Measurements from ENCODE around the gene TFEB.
A peak's percentile ranks its signal among the peaks of the same experiment; 100 is the strongest.

The TFEB gene

DNA sequence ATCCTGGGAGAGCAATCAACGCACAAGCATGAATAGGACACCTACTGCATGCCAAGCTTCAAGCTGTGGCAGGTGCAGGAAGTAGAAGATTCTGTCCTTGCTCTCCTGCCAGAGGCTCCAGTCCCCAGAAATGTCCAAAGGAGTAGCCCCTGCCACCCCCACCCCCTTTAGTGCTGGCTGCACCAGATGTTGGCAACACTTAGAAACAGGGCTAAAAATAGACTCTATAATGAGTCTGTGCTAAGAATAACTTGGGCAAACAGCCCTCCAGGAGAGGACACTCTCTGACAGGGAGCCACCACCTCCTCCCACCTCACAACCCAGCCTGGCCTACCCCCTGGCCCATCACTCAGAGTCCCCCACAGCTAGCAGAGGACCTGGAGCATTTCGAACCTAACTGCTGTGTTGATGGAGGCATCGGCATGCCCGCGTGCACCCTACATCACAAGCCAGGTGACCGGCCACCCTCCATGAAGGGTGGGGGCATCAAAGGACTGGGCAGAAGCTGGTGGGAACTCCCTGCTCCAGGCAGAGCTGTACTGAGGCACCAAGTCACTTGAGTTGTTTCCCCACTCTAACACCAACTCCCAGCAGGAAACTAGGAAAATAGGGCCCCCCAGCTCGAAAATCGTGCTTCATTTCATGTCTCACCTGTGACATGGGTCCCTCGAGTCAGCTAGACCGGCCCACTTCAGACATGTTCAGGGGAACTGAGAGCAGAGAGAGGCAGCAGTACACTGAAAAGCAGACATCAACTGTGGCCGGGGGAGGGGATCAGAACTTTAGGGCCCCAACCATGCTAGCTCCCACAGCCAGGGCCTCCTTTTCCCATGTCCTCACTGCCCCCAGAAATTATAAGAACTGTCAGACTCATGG lies 18.7 kb downstream of the TFEB start:
- POLR2A ChIA-PET, result interaction anchor here (0.6 to 3.7 kb wide), 5 partner anchors 8 to 1165 kb away, joined by 3 to 20 read pairs (median 4); no protein-coding TSS in a partner anchor
- CTCF ChIA-PET, result interaction anchor here (0.8 to 7.6 kb wide), 10 partner anchors 8 to 349 kb away, joined by 3 to 136 read pairs (median 4); partner anchors contain the start of genes BYSL, MED20 and TFEB
- DNase-seq (ENCODE audit: extremely low spot score), result no peak
- TF ChIP-seq, protein P1, sequence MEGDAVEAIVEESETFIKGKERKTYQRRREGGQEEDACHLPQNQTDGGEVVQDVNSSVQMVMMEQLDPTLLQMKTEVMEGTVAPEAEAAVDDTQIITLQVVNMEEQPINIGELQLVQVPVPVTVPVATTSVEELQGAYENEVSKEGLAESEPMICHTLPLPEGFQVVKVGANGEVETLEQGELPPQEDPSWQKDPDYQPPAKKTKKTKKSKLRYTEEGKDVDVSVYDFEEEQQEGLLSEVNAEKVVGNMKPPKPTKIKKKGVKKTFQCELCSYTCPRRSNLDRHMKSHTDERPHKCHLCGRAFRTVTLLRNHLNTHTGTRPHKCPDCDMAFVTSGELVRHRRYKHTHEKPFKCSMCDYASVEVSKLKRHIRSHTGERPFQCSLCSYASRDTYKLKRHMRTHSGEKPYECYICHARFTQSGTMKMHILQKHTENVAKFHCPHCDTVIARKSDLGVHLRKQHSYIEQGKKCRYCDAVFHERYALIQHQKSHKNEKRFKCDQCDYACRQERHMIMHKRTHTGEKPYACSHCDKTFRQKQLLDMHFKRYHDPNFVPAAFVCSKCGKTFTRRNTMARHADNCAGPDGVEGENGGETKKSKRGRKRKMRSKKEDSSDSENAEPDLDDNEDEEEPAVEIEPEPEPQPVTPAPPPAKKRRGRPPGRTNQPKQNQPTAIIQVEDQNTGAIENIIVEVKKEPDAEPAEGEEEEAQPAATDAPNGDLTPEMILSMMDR (IDR thresholded peaks at IDR 0.05; ENCODE audit: control extremely low read depth, extremely low read depth, low read depth, missing control alignments), result no peak

DNA sequence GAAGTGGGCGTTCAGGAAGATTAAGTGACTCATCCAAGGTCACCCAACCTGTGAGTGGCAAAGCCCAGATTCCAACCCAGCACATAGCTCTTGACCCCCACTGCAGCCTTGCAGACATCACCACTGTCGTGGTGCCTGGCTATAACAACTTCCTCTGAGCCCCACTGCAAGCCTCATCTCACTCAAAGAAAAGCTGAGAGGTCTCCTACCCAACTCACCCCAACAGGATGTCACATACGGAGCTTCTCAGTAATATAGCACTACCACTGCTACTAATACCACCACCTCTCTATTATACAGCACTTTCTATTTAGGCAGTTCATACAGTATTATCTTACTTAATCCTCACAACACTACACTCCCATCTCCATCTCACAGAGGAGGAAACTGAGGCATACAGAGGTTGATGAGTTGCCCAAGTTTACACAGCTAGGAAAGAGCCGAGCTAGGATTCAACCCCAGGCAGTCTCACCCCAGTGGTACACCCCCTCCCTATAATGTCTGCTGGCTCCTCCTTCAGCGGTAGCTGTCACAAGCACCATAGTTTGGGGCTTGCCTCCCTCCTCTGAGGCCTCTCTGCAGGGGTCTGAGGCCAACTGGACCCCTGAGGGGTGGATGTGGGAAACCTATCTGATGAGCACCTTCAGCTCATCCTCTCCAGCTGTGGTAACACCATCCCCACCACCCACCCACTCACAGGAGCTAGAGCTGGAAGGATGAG lies 19.5 kb downstream of the TFEB start:
- TF ChIP-seq, protein P1 (IDR thresholded peaks at IDR 0.05; ENCODE audit: control extremely low read depth, extremely low read depth, low read depth, missing control alignments), result no peak
- no peak for DNase-seq (ENCODE audit: extremely low spot score)
- POLR2A ChIA-PET, result interaction anchor here (0.7 to 3.7 kb wide), 7 partner anchors 8 to 199 kb away, joined by 3 to 20 read pairs (median 3); no protein-coding TSS in a partner anchor
- CTCF ChIA-PET, result interaction anchor here (1.1 to 7.6 kb wide), 7 partner anchors 9 to 348 kb away, joined by 3 to 136 read pairs (median 4); partner anchors contain the start of gene TFEB

DNA sequence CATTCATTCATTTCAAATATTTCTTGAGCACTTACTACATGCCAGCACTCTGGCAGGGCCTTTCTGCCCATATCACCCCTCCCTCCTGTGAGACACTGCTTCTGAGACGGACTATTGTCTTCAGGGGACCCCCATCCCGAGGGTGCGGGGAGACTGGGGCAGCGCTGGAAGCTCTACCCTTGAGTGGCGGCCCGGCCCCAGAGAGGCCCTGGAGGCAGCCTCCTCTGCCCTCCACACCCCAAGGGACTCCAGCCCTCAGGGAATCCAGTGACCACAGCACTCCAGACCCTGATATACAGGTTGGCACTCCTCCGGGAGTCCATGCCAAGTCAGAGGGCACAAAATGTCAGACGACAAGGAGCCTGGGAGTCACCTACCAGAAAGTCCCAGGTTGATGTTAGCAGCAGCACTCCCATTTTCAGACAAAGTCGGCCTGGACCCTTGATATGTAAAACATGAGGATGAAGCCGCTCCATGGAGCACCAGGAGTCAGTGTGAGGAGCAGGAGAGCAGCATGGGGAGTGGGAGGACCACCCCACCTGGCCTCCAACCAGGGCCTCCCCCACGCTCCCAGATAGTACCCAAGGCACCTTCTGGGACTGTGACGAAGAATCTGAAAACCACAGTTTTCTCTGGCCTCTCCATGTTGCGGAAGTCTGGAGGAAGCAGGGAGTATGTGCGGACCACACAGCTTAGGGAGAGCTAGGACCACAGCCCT lies 20.7 kb downstream of the TFEB start:
- ChIA-PET CTCF (interaction anchor here (1.4 to 7.6 kb wide), 8 partner anchors 8 to 347 kb away, joined by 4 to 136 read pairs (median 6); partner anchors contain the start of gene TFEB), POLR2A (interaction anchor here (0.7 to 3.7 kb wide), 4 partner anchors 7 to 230 kb away, joined by 3 to 20 read pairs (median 6); no protein-coding TSS in a partner anchor)
- TF ChIP-seq, protein P1 (IDR thresholded peaks at IDR 0.05; ENCODE audit: control extremely low read depth, extremely low read depth, low read depth, missing control alignments), result no peak
- DNase-seq (ENCODE audit: extremely low spot score), result no peak

DNA sequence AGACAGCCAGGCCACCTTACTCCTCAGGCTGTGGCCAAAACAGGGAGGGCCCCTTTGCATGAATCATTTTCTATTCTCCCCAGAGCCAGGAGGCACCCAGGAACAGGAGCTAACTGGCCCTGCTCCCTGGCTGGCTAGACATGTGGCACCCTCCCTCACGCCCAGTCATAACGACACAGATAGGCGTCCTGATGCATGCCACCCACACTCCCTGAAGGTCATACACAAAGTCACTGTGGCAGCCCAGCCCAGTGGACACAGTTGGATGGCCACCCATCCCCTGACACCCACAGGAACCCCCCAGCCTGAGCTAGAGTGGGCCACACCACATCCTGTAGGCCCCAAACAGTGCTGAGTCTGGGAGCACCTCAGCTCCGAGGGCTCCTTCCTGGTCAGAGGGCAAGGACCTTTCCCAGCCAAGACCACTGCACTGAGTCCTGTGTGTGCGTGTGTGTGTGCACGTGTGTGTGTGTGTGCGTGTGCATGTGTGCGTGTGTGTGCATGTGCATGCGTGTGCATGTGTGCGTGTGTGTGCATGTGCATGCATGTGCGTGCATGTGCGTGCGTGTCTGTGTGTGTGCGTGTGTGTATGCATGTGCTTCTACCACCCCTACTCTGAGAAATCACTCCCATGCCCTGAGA lies 21.6 kb downstream of the TFEB start:
- CTCF ChIA-PET, result interaction anchor here (0.8 to 7.6 kb wide), 6 partner anchors 8 to 687 kb away, joined by 3 to 136 read pairs (median 6); partner anchors contain the start of gene TFEB
- POLR2A ChIA-PET, result interaction anchor here (0.8 to 1.8 kb wide), 2 partner anchors 18 to 21 kb away, joined by 3 to 7 read pairs; no protein-coding TSS in a partner anchor
- DNase-seq (ENCODE audit: extremely low spot score), result peak; percentile 68
- TF ChIP-seq, protein P1 (IDR thresholded peaks at IDR 0.05; ENCODE audit: control extremely low read depth, extremely low read depth, low read depth, missing control alignments), result no peak

DNA sequence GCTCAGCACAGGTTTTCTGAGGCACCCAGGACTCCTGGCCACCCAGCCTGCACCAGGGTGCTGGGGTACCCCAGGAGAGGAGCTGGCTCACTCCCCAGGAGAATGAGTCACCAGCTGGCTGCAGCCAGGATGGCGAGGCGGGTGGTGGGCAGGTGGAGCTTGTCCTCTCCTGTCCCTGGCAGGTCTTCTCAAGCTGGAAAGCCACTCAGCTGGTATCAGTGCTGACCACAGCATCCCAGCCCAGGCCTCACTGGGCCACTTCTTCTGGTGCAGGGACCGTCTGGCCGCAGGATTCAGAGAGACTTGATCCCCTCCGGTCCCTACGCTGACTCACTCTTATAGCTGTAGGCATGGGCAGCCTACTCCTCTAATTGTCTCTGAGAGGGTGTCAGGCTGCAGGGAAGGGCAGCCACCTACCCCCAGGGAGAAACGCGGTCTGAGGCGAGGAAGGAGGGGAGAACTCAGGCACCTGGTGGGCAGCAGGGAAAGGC lies 22.2 kb downstream of the TFEB start:
- TF ChIP-seq, protein P1 (IDR thresholded peaks at IDR 0.05; ENCODE audit: control extremely low read depth, extremely low read depth, low read depth, missing control alignments), result no peak
- no peak for DNase-seq (ENCODE audit: extremely low spot score)
- ChIA-PET CTCF (interaction anchor here (1.4 to 7.6 kb wide), 5 partner anchors 7 to 30 kb away, joined by 5 to 136 read pairs (median 6); partner anchors contain the start of gene TFEB), POLR2A (interaction anchor here (0.8 to 1.8 kb wide), 2 partner anchors 18 to 21 kb away, joined by 3 to 7 read pairs; no protein-coding TSS in a partner anchor)
